HG03442 (cell line): ENCODE data around the gene GIGYF1.
"Not testable (repeated sequence)": the region's sequence is repeated elsewhere in the genome, so short reads cannot be mapped to it uniquely, and the experiment has no call there.

Experiments used
- ATAC-seq: cut with Tn5 transposase; IDR thresholded peaks from one replicate; pipeline ENCODE4 v1.9.1; 2021; ENCODE audit warnings: mild to moderate bottlenecking, moderate library complexity; ENCODE audit not compliant: unreplicated experiment

Gene GIGYF1

GRCh38 chr7:100674411-100675104 is 19.5 kb downstream of the GIGYF1 start:
- no peak for ATAC-seq

GRCh38 chr7:100673942-100674410 is 20.1 kb downstream of the GIGYF1 start:
- peak; percentile 2 for ATAC-seq

GRCh38 chr7:100673302-100673941 is 20.6 kb downstream of the GIGYF1 start, which contains the start of gene GNB2:
Gene GNB2 (plus strand): TSS chr7:100673740. CDS start chr7:100676266, 2,526 bp downstream.
- peak; percentile 61 for ATAC-seq

GRCh38 chr7:100671353-100672327 is 22.4 kb downstream of the GIGYF1 start:
- no peak for ATAC-seq

- ATAC-seq = no peak
Measured at GRCh38 chr7:100670074-100670473, 24.0 kb downstream of the GIGYF1 start.

GRCh38 chr7:100669106-100669505 is 24.9 kb downstream of the GIGYF1 start:
- not testable (repeated sequence) for ATAC-seq

- no peak for ATAC-seq
Measured at GRCh38 chr7:100668069-100668449, 26.0 kb downstream of the GIGYF1 start.

- ATAC-seq = no peak
Measured at GRCh38 chr7:100667331-100668068, 26.6 kb downstream of the GIGYF1 start.

- ATAC-seq = no peak
Measured at GRCh38 chr7:100665168-100665726, 28.8 kb downstream of the GIGYF1 start.

GRCh38 chr7:100662194-100662776 is 31.8 kb downstream of the GIGYF1 start:
- not testable (repeated sequence) for ATAC-seq

- no peak for ATAC-seq
Measured at GRCh38 chr7:100655908-100656674, 38.0 kb downstream of the GIGYF1 start, which contains the start of gene ACTL6B. Gene ACTL6B (minus strand): TSS chr7:100656448. CDS start chr7:100656354, 94 bp downstream.

- no peak for ATAC-seq
Measured at GRCh38 chr7:100654908-100655831, 38.9 kb downstream of the GIGYF1 start.

GRCh38 chr7:100649826-100650565 is 44.1 kb downstream of the GIGYF1 start:
- no peak for ATAC-seq

GRCh38 chr7:100642534-100642907 is 51.5 kb downstream of the GIGYF1 start:
- ATAC-seq = no peak

GRCh38 chr7:100641860-100642533 is 52.1 kb downstream of the GIGYF1 start:
- no peak for ATAC-seq

- ATAC-seq = no peak
Measured at GRCh38 chr7:100641463-100641859, 52.6 kb downstream of the GIGYF1 start, which contains the start of gene TFR2. Gene TFR2 (minus strand): TSS chr7:100641552. CDS start chr7:100641509, 43 bp downstream.
